Neuronal stem cell (in vitro differentiated cells): ENCODE measurements around the gene SMC1B.

Source experiments
- DNase-seq: peaks from one replicate; pipeline ENCODE4 v3.0.0-alpha.2; 2013; ENCODE audit warnings: low spot score
- H2AFZ ChIP-seq: one replicate; pipeline ENCODE4 v1.6.1; 2013; ENCODE audit warnings: mild to moderate bottlenecking, low read length, inconsistent platforms
- H2AK5ac ChIP-seq: 2 replicates; pipeline ENCODE4 v1.6.1; 2013; ENCODE audit warnings: low read depth, mild to moderate bottlenecking, inconsistent platforms, low read length, moderate library complexity, mixed read lengths
- H2BK120ac ChIP-seq: 2 replicates; pipeline ENCODE4 v1.6.1; 2013; ENCODE audit warnings: low read depth, mild to moderate bottlenecking, inconsistent platforms, low read length, moderate library complexity, mixed read lengths
- H2BK12ac ChIP-seq: one replicate; pipeline ENCODE4 v1.6.1; 2013; ENCODE audit warnings: low read length, inconsistent platforms
- H2BK15ac ChIP-seq: 2 replicates; pipeline ENCODE4 v1.6.1; 2013; ENCODE audit warnings: mild to moderate bottlenecking, low read length, inconsistent platforms, mixed read lengths
- H2BK5ac ChIP-seq: one replicate; pipeline ENCODE4 v1.6.1; 2013; ENCODE audit warnings: inconsistent platforms, mild to moderate bottlenecking, low read length, moderate library complexity
- H3K14ac ChIP-seq: one replicate; pipeline ENCODE4 v1.6.1; 2013; ENCODE audit warnings: low read length, inconsistent platforms
- H3K18ac ChIP-seq: 2 replicates; pipeline ENCODE4 v1.6.1; 2013; ENCODE audit warnings: low read length, inconsistent platforms
- H3K23ac ChIP-seq: 2 replicates; pipeline ENCODE4 v1.6.1; 2013; ENCODE audit warnings: low read depth, mild to moderate bottlenecking, mixed read lengths, low read length, inconsistent platforms; ENCODE audit not compliant: poor library complexity
- H3K27ac ChIP-seq: replicated peaks from 3 replicates; pipeline ENCODE4 v1.5.1; 2013; ENCODE audit warnings: low read length, inconsistent platforms
- H3K27me3 ChIP-seq, 3 experiments: 2 replicates each; pipeline ENCODE4 v1.6.1; 2013; ENCODE audit warnings: low read length in 3 of 3, mild to moderate bottlenecking in 2 of 3, inconsistent platforms in 1 of 3, low read depth in 1 of 3, mixed read lengths in 1 of 3, moderate library complexity in 1 of 3; ENCODE audit not compliant: control insufficient read depth in 3 of 3, insufficient read depth in 3 of 3
- H3K36me3 ChIP-seq, 2 donors: replicated peaks in 1 of 2; 2 replicates each; pipeline ENCODE4 v1.6.1; 2013; ENCODE audit warnings: low read length in 2 of 2; ENCODE audit not compliant: control insufficient read depth in 2 of 2, insufficient read depth in 2 of 2
- H3K4ac ChIP-seq: 2 replicates; pipeline ENCODE4 v1.6.1; 2013; ENCODE audit warnings: inconsistent platforms, mild to moderate bottlenecking, low read length, moderate library complexity
- H3K4me1 ChIP-seq, 2 donors: 1 replicate in 1 of 2; 2 replicates in 1 of 2; pipeline ENCODE4 v1.6.1; 2013; ENCODE audit warnings: low read length in 2 of 2, low read depth in 1 of 2; ENCODE audit not compliant: control insufficient read depth in 2 of 2, insufficient read depth in 1 of 2
- H3K4me2 ChIP-seq: one replicate; pipeline ENCODE4 v1.6.1; 2013; ENCODE audit warnings: mild to moderate bottlenecking, low read length, inconsistent platforms; ENCODE audit not compliant: insufficient read depth, poor library complexity, severe bottlenecking
- H3K4me3 ChIP-seq, 2 donors: 2 replicates each; pipeline ENCODE4 v1.5.1; 2013; ENCODE audit warnings: low read length in 2 of 2, mild to moderate bottlenecking in 2 of 2, inconsistent platforms in 1 of 2, moderate library complexity in 1 of 2
- H3K79me1 ChIP-seq: one replicate; pipeline ENCODE4 v1.6.1; 2013; ENCODE audit warnings: low read depth, mild to moderate bottlenecking, inconsistent platforms, low read length, moderate library complexity
- H3K9ac ChIP-seq: one replicate; pipeline ENCODE4 v1.6.1; 2013; ENCODE audit warnings: mild to moderate bottlenecking, low read depth, low read length, inconsistent platforms; ENCODE audit not compliant: poor library complexity
- H3K9me3 ChIP-seq, 2 donors: replicated peaks in 1 of 2; 2 replicates each; pipeline versions ENCODE3 to v1.6.1; 2013; ENCODE audit warnings: low read length in 2 of 2, mild to moderate bottlenecking in 2 of 2, inconsistent platforms in 1 of 2, low read depth in 1 of 2, mixed read lengths in 1 of 2, moderate library complexity in 1 of 2; ENCODE audit not compliant: control insufficient read depth in 2 of 2, insufficient read depth in 1 of 2
- H4K8ac ChIP-seq: one replicate; pipeline ENCODE4 v1.6.1; 2013; ENCODE audit warnings: low read depth, mild to moderate bottlenecking, inconsistent platforms, low read length, moderate library complexity
- H4K91ac ChIP-seq: one replicate; pipeline ENCODE4 v1.6.1; 2013; ENCODE audit warnings: low read length, low read depth, mild to moderate bottlenecking, inconsistent platforms; ENCODE audit not compliant: poor library complexity
- WGBS, 2 donors: extraction: QIAGEN DNeasy Blood & Tissue Kit; methylation state at CpG; one replicate each; pipeline ENCODE4 v1.1.7; 2013; ENCODE audit warnings: missing lambda C conversion rate in 2 of 2, mixed read lengths in 1 of 2; ENCODE audit not compliant: insufficient read length in 2 of 2, insufficient replicate concordance in 1 of 2; ENCODE audit errors: extremely low coverage in 2 of 2; 5-methylcytosine and 5-hydroxymethylcytosine counted together

Gene SMC1B

GRCh38 chr22:45430871-45431270 is 17.5 kb upstream of the SMC1B start:
- Histone ChIP-seq H3K18ac (peak overlapping the region; percentile 48), H2AK5ac (no peak overlapping the region)
- no CpG with 5 or more reads among the region's 19 CpGs for WGBS, 2 donors

GRCh38 chr22:45429981-45430775 is 16.8 kb upstream of the SMC1B start:
- Histone ChIP-seq H2AFZ (no peak overlapping the region), H3K9me3 (peaks cover 0 to 3% of the 10 kb centered on the region in 2 donors), H3K4ac (no peak overlapping the region), H2BK12ac (no peak overlapping the region), H3K79me1 (no peaks in the 10 kb centered on the region), H3K4me3 (no peak overlapping the region), H2BK5ac (no peak overlapping the region), H3K9ac (peak overlapping the region; percentile 38), H2BK120ac (no peak overlapping the region), H3K14ac (peak overlapping the region; percentile 3), H3K36me3 (no peaks in the 10 kb centered on the region), H2AK5ac (no peak overlapping the region), H2BK15ac (no peak overlapping the region), H3K27me3 (peaks cover 0 to 17% (median 0%) of the 10 kb centered on the region in 3 experiments), H3K4me2 (no peak overlapping the region), H3K27ac (no peak overlapping the region), H3K18ac (peak overlapping the region; percentile 50), H3K23ac (no peak overlapping the region), H4K8ac (no peak overlapping the region), H3K4me1 (peaks cover 1 to 3% of the 10 kb centered on the region in 2 donors), H4K91ac (no peak overlapping the region)
- no CpG with 5 or more reads among the region's 18 CpGs for WGBS, 2 donors
- no peak for DNase-seq

More at GRCh38 chr22:45430871-45431270, 17.5 kb upstream of the SMC1B start:
- Histone ChIP-seq H3K27me3 (peaks cover 0 to 17% (median 0%) of the 10 kb centered on the region in 3 experiments), H3K27ac (no peak overlapping the region), H3K9ac (peak overlapping the region; percentile 10), H3K23ac (peak overlapping the region; percentile 26), H4K8ac (no peak overlapping the region), H2AFZ (no peak overlapping the region), H2BK120ac (no peak overlapping the region), H3K36me3 (no peaks in the 10 kb centered on the region), H3K14ac (peak overlapping the region; percentile 3), H3K9me3 (peaks cover 0 to 3% of the 10 kb centered on the region in 2 donors), H3K4me3 (no peak overlapping the region), H2BK15ac (no peak overlapping the region), H3K79me1 (no peaks in the 10 kb centered on the region), H3K4me2 (no peak overlapping the region), H3K4me1 (peaks cover 1 to 7% of the 10 kb centered on the region in 2 donors), H2BK12ac (no peak overlapping the region), H4K91ac (no peak overlapping the region), H3K4ac (no peak overlapping the region), H2BK5ac (no peak overlapping the region)
- no peak for DNase-seq

GRCh38 chr22:45429424-45429823 is 16.0 kb upstream of the SMC1B start:
- Histone ChIP-seq H3K9me3 (peaks cover 0 to 3% of the 10 kb centered on the region in 2 donors), H3K18ac (no peak overlapping the region), H3K36me3 (no peaks in the 10 kb centered on the region), H3K4me2 (no peak overlapping the region), H2BK5ac (no peak overlapping the region), H2BK15ac (no peak overlapping the region), H3K4ac (no peak overlapping the region), H2AK5ac (no peak overlapping the region), H2BK120ac (no peak overlapping the region), H3K14ac (peak overlapping the region; percentile 21), H2AFZ (no peak overlapping the region), H3K79me1 (no peaks in the 10 kb centered on the region), H3K4me1 (peaks cover 0 to 1% of the 10 kb centered on the region in 2 donors), H3K27ac (no peak overlapping the region), H3K4me3 (no peak overlapping the region), H3K23ac (no peak overlapping the region), H2BK12ac (no peak overlapping the region), H4K8ac (no peak overlapping the region), H4K91ac (no peak overlapping the region), H3K27me3 (peaks cover 0 to 17% (median 0%) of the 10 kb centered on the region in 3 experiments), H3K9ac (no peak overlapping the region)
- no CpG with 5 or more reads among the region's 10 CpGs for WGBS, 2 donors
- DNase-seq = no peak
